22Rv1 (cell line): ENCODE results near the gene AZU1.

Experiments
- H3K27ac ChIP-seq: fragments of 450-650 bp; 2 replicates; pipeline ENCODE4 v1.5.1; 2017
- ZFX ChIP-seq: fragments of 450-650 bp; IDR thresholded peaks from 2 replicates; pipeline ENCODE4 v1.6.1; 2017; ENCODE audit warnings: antibody characterized with exemption, borderline replicate concordance
- TF ChIP-seq, protein P1 (sequence below): fragments of 450-650 bp; IDR thresholded peaks from 2 replicates; pipeline ENCODE4 v1.5.1; 2017; ENCODE audit warnings: mild to moderate bottlenecking

AZU1 gene

DNA sequence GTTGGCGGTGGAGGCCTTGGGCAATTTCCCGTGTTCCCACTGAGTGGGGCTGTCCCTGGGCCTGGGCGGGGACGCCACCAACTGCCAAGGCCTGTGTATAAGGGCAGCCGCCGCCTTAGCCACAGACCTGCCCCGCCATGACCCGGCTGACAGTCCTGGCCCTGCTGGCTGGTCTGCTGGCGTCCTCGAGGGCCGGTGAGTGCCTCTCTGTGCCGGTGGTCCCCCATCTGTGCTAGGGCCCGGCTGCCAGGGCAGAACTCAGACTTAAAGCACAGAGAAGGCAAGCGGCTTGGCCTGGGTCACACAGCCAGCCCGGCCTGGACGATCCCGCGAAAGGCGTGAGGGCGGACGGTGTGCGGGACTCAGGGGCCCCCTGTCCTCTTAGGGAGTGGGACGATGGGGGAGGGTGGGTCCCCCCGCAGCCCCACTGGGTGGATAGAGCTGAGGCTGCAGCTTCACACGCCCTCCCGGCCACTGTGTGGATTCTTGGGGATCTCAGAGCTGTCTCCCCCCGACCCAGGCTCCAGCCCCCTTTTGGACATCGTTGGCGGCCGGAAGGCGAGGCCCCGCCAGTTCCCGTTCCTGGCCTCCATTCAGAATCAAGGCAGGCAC is at the start of gene AZU1:
Gene AZU1 (plus strand): TSS at position 128 of the 612 bp plus-strand sequence. CDS start 10 bp downstream, at position 138.
- TF ChIP-seq, protein P1, sequence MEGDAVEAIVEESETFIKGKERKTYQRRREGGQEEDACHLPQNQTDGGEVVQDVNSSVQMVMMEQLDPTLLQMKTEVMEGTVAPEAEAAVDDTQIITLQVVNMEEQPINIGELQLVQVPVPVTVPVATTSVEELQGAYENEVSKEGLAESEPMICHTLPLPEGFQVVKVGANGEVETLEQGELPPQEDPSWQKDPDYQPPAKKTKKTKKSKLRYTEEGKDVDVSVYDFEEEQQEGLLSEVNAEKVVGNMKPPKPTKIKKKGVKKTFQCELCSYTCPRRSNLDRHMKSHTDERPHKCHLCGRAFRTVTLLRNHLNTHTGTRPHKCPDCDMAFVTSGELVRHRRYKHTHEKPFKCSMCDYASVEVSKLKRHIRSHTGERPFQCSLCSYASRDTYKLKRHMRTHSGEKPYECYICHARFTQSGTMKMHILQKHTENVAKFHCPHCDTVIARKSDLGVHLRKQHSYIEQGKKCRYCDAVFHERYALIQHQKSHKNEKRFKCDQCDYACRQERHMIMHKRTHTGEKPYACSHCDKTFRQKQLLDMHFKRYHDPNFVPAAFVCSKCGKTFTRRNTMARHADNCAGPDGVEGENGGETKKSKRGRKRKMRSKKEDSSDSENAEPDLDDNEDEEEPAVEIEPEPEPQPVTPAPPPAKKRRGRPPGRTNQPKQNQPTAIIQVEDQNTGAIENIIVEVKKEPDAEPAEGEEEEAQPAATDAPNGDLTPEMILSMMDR: no peak
- TF ChIP-seq ZFX: no peak
- no peak within 1 kb of the TSS for H3K27ac ChIP-seq

DNA sequence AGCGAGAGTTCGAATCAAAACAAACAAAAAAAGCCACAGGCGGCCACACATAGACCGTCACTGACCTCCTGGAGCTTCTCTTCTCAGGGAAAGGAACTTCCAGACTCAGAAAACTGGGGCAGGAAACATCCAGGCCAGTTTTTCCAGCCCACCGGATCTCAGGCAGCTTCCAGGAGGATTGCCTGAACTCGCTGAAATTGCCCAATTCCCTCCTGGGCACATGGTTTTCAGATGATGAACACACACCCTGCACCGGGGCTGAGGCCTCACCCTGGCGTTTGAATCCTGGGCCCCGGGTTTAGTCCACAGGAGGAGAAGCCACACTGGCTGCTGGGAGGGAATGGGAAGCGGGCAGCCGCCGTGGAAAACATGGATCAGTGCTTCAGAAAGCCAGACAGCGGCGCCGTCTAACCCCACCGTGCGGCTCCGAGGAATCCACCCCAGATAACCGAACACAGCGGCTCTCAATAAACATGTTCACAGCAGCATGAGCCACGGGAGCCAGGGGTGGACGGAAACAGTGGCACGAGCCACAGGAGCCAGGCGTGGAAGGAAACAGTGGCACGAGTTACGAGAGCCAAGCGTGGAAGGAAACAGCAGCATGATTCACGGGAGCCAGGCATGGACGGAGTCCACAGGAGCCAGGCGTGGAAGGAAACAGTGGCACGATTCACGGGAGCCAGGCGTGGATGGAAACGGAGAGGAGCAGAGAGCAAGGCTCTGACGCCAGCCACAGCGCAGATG is 48.6 kb upstream of the AZU1 start:
- no peak overlapping the region for H3K27ac ChIP-seq
- TF ChIP-seq, protein P1: no peak
- TF ChIP-seq ZFX: no peak

DNA sequence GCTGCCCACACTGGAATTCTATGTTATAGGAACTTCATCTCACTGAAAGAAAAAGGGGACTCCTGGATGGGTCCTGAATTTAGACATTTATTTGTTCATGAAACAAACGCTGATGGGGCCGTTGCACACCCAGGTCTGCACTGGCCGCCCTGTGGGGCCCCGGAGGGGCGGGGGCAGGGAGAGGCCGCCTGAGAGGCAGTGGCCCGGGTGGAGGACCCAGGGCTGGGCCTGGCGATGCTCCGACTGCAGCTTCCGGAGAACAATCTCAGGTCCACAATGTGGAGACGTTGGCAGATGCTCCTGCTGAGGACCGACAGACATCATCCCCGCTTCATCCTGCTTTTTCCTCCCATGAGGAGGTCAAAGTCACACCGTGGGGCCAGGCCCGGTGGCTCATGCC is 46.7 kb upstream of the AZU1 start:
- H3K27ac ChIP-seq: no peak overlapping the region

GRCh38 chr19:781800-782184 is 45.8 kb upstream of the AZU1 start:
- TF ChIP-seq, protein P1: no peak
- TF ChIP-seq ZFX: no peak
- no peak overlapping the region for H3K27ac ChIP-seq

More for the DNA sequence above, 46.7 kb upstream of the AZU1 start:
- no peak for TF ChIP-seq ZFX
- TF ChIP-seq, protein P1: no peak

GRCh38 chr19:782185-782877 is 45.3 kb upstream of the AZU1 start:
- TF ChIP-seq ZFX: no peak
- TF ChIP-seq, protein P1: no peak
- no peak overlapping the region for H3K27ac ChIP-seq

DNA sequence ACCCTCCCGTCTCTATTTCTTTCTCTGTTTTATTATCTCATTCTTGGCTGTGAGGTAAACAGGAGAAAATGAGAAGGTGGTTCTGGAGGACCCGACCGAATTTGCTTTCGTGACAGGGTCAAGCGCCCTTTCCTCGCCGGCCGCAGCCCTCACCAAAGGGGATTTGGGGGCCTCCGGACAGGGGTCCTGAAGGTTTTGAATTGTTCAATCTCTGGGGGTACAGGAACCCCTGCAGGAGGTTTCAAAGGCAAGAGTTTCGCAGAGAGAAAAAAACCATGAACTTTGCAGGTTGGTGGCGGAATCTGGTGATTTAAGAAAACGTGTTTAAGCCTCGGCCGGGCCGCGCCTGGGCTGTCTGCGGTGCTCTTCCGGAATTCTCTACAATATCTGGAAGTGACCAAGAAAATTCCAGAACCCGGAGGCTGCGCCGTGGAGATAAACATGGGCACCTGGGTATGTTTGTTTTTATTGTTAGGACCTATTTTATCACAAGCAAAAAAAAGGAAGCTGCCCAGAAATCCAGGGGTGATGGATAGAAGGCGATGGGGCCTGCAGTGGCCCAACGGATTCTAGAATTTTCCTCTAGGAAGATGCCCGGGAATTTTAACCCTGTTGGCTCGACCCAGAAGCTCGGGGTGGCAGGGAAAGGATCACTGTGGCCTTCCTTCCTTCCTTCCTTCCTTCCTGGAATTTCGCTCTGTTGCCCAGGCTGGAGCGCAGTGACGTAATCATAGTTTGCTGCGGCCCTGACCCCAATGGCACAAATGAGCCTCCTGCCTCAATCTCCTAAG is 44.6 kb upstream of the AZU1 start:
- TF ChIP-seq ZFX: no peak
- TF ChIP-seq, protein P1: no peak
- no peak overlapping the region for H3K27ac ChIP-seq
